ENCODE measurements around the gene GLOD5.

Gene GLOD5

DNA sequence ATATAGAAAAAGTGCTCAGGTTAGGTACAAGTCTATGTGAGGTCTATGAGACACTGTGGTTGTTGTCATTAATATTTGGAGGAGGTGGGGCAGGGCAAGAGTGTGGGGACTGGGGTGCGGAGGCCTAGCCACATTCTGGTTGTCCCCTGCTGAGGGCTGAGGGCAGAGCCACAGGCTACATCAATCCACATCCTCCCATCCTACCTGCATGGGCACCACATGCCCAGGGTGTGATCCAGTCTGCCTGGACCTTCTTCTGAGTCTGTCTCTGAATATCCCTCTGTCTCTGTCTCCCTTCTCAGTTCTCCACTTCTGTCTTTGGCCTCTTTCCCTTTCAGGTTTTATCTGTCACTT lies 23.6 kb downstream of the GLOD5 start:
- Histone ChIP-seq H3K4me3 (ENCODE audit: low read length) (no peak overlapping the region), H3K4me1 (ENCODE audit: low read length) (no peaks in the 10 kb centered on the region), H3K4me2 (ENCODE audit: low read length) (no peak overlapping the region), H4K20me1 (ENCODE audit: insufficient read depth, low read length) (no peaks in the 10 kb centered on the region), H2AFZ (ENCODE audit: low read depth, low read length) (no peak overlapping the region), H3K9ac (ENCODE audit: low read length) (no peak overlapping the region), H3K36me3 (replicated peaks; ENCODE audit: low read depth, low read length) (no peaks in the 10 kb centered on the region), H3K27me3 (ENCODE audit: low read depth, low read length) (no peaks in the 10 kb centered on the region), H3K27ac (ENCODE audit: low read length) (no peak overlapping the region), H3K79me2 (ENCODE audit: low read length) (no peaks in the 10 kb centered on the region), H3K9me3 (ENCODE audit: insufficient read depth, low read length) (no peaks in the 10 kb centered on the region)
- TF ChIP-seq, protein P1, sequence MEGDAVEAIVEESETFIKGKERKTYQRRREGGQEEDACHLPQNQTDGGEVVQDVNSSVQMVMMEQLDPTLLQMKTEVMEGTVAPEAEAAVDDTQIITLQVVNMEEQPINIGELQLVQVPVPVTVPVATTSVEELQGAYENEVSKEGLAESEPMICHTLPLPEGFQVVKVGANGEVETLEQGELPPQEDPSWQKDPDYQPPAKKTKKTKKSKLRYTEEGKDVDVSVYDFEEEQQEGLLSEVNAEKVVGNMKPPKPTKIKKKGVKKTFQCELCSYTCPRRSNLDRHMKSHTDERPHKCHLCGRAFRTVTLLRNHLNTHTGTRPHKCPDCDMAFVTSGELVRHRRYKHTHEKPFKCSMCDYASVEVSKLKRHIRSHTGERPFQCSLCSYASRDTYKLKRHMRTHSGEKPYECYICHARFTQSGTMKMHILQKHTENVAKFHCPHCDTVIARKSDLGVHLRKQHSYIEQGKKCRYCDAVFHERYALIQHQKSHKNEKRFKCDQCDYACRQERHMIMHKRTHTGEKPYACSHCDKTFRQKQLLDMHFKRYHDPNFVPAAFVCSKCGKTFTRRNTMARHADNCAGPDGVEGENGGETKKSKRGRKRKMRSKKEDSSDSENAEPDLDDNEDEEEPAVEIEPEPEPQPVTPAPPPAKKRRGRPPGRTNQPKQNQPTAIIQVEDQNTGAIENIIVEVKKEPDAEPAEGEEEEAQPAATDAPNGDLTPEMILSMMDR (IDR thresholded peaks at IDR 0.05; ENCODE audit: low read depth, low read length) = no peak
- TF ChIP-seq EZH2phosphoT487 (IDR thresholded peaks at IDR 0.05; ENCODE audit: low read depth) = no peak

DNA sequence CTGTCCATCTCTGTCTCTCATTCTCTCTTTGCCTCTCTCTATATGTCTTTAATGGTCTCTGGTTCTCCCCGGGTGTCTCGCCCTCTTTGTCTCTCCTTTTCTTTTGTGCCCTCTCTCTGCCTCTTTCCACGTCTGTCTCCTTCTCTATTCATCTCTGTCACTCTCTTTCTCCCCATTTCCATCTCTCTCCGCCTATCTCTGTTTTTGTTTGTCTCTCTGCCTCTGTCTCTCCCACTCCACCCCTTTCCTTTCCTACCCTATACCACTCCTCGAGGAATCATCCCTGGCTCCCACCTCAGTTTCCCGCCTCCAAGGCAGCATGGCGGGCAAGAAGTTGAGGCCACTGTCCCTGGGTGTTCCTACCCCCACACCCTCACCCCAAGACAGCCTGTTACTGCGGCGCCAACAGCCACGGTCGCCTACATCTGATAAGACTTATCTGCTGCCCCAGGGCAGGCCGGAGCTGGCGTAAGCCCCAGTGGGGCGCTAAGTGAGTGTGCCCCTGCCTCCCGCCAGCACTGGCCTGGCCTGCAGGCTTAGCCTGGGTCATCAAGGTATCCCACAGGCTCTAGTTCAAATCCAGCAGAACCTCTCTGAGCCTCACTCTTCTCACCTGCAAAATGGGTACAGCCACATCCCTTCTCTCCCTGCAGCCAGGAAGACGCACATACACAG lies 24.1 kb downstream of the GLOD5 start:
- Histone ChIP-seq H3K4me1 (ENCODE audit: low read length) (no peaks in the 10 kb centered on the region), H3K27ac (ENCODE audit: low read length) (no peak overlapping the region), H2AFZ (ENCODE audit: low read depth, low read length) (no peak overlapping the region), H4K20me1 (ENCODE audit: insufficient read depth, low read length) (no peaks in the 10 kb centered on the region), H3K9ac (ENCODE audit: low read length) (no peak overlapping the region), H3K36me3 (replicated peaks; ENCODE audit: low read depth, low read length) (no peaks in the 10 kb centered on the region), H3K27me3 (ENCODE audit: low read depth, low read length) (no peaks in the 10 kb centered on the region), H3K9me3 (ENCODE audit: insufficient read depth, low read length) (no peaks in the 10 kb centered on the region), H3K4me2 (ENCODE audit: low read length) (no peak overlapping the region), H3K4me3 (ENCODE audit: low read length) (no peak overlapping the region), H3K79me2 (ENCODE audit: low read length) (no peaks in the 10 kb centered on the region)
- TF ChIP-seq EZH2phosphoT487 (IDR thresholded peaks at IDR 0.05; ENCODE audit: low read depth) = no peak
- TF ChIP-seq, protein P1 (IDR thresholded peaks at IDR 0.05; ENCODE audit: low read depth, low read length) = no peak

DNA sequence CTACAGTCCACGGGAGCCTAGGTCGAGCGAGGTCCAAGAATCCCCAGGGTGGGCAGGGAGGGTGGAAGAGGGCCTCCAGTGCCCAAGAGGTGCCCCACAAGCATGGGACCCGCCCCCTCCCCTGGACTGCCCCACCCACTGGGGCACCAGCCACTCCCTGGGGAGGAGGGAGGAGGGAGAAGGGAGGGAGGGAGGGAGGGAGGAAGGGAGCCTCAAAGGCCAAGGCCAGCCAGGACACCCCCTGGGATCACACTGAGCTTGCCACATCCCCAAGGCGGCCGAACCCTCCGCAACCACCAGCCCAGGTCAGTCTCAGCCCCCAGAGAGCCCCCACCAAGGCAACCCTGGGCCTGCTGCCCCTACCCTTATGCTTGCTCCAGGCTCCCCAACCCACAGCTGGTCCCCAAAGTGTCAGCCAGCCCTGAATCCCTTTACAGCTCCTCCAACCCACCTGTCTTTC lies 24.8 kb downstream of the GLOD5 start, which contains the start of gene GATA1:
GATA1 (plus strand) TSS at position 250 of the 460 bp plus-strand sequence. CDS start 4,520 bp downstream, outside the sequence.
- no peak within 1 kb of the TSS for H3K4me2 ChIP-seq (ENCODE audit: low read length)
- no peaks in the 10 kb centered on the region for H3K27me3 ChIP-seq (ENCODE audit: low read depth, low read length)
- H3K4me3 ChIP-seq (ENCODE audit: low read length) = no peak within 1 kb of the TSS
- H3K79me2 ChIP-seq (ENCODE audit: low read length) = no peaks in the 10 kb centered on the region
- no peaks in the 10 kb centered on the region for H3K36me3 ChIP-seq (replicated peaks; ENCODE audit: low read depth, low read length)
- no peak within 1 kb of the TSS for H3K9ac ChIP-seq (ENCODE audit: low read length)
- H4K20me1 ChIP-seq (ENCODE audit: insufficient read depth, low read length) = no peaks in the 10 kb centered on the region
- no peak for TF ChIP-seq EZH2phosphoT487 (IDR thresholded peaks at IDR 0.05; ENCODE audit: low read depth)
- TF ChIP-seq, protein P1 (IDR thresholded peaks at IDR 0.05; ENCODE audit: low read depth, low read length) = no peak
- H3K27ac ChIP-seq (ENCODE audit: low read length) = no peak within 1 kb of the TSS
- no peaks in the 10 kb centered on the region for H3K4me1 ChIP-seq (ENCODE audit: low read length)
- H2AFZ ChIP-seq (ENCODE audit: low read depth, low read length) = no peak within 1 kb of the TSS
- no peaks in the 10 kb centered on the region for H3K9me3 ChIP-seq (ENCODE audit: insufficient read depth, low read length)

DNA sequence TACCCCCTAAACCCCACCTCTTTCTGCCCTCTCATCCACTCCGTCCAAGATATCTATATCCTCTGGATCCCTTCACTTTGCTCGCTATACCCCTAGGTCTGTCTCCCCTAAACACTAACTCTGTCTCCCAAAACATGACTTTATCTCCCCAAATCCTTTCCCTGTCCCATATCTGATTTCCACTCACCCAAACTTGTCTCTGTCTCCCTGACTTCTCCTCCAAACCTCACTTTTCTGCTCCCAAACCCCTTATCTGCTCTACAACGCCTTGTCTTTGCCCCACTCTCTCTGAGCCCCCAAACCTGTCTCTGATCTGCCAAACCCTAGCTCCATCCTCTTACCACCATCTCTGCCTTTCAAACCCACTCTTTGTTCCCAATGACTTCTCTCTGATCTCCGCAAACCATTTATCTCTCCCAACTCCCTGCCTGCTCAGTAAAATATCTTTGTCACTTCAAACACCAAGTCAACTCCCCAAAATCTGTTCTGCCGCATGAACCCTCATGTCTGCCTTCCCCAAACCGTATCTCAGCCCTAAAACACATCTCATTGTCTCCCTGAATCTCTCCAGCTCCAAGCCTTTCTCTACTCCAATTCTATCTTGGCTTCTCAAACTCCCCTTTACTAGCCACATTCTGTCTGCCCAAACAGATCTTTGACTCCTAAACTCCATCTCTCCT lies 25.4 kb downstream of the GLOD5 start:
- Histone ChIP-seq H3K4me3 (ENCODE audit: low read length) (no peak overlapping the region), H3K27ac (ENCODE audit: low read length) (no peak overlapping the region), H3K4me1 (ENCODE audit: low read length) (no peaks in the 10 kb centered on the region), H3K9ac (ENCODE audit: low read length) (no peak overlapping the region), H3K9me3 (ENCODE audit: insufficient read depth, low read length) (no peaks in the 10 kb centered on the region), H3K36me3 (replicated peaks; ENCODE audit: low read depth, low read length) (no peaks in the 10 kb centered on the region), H3K79me2 (ENCODE audit: low read length) (no peaks in the 10 kb centered on the region), H2AFZ (ENCODE audit: low read depth, low read length) (no peak overlapping the region), H4K20me1 (ENCODE audit: insufficient read depth, low read length) (no peaks in the 10 kb centered on the region), H3K4me2 (ENCODE audit: low read length) (no peak overlapping the region), H3K27me3 (ENCODE audit: low read depth, low read length) (no peaks in the 10 kb centered on the region)
- TF ChIP-seq, protein P1 (IDR thresholded peaks at IDR 0.05; ENCODE audit: low read depth, low read length) = no peak
- TF ChIP-seq EZH2phosphoT487 (IDR thresholded peaks at IDR 0.05; ENCODE audit: low read depth) = no peak

All from OCI-LY3 (cell line).